22Rv1 (cell line): ENCODE measurements around the gene PLA2G5.

ENCODE experiments used
- H3K27ac ChIP-seq: fragments of 450-650 bp; 2 replicates; pipeline ENCODE4 v1.5.1; 2017
- ZFX ChIP-seq: fragments of 450-650 bp; IDR thresholded peaks from 2 replicates; pipeline ENCODE4 v1.6.1; 2017; ENCODE audit warnings: antibody characterized with exemption, borderline replicate concordance
- TF ChIP-seq, protein P1 (sequence below): fragments of 450-650 bp; IDR thresholded peaks from 2 replicates; pipeline ENCODE4 v1.5.1; 2017; ENCODE audit warnings: mild to moderate bottlenecking

The PLA2G5 gene

DNA sequence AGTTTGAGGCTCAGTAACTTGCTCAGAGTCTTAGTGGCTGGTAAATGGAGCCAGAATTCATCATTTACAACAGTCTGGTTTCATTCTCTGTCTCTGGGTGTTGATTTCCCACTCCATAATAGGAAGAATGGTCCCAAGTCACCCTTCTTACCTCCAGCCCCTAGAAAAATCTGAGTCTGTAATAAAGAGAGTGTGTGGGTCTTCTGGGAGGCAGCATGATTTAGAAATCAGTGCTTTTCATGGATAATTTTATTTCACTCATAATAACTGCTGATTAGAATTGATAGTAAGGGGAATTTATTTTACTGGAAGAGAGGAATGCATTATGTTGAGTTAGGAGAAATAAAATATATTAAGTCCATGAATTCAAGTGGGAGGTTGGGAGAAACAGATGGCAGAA lies 47.2 kb downstream of the PLA2G5 start:
- H3K27ac ChIP-seq, result no peak overlapping the region
- TF ChIP-seq, protein P1, sequence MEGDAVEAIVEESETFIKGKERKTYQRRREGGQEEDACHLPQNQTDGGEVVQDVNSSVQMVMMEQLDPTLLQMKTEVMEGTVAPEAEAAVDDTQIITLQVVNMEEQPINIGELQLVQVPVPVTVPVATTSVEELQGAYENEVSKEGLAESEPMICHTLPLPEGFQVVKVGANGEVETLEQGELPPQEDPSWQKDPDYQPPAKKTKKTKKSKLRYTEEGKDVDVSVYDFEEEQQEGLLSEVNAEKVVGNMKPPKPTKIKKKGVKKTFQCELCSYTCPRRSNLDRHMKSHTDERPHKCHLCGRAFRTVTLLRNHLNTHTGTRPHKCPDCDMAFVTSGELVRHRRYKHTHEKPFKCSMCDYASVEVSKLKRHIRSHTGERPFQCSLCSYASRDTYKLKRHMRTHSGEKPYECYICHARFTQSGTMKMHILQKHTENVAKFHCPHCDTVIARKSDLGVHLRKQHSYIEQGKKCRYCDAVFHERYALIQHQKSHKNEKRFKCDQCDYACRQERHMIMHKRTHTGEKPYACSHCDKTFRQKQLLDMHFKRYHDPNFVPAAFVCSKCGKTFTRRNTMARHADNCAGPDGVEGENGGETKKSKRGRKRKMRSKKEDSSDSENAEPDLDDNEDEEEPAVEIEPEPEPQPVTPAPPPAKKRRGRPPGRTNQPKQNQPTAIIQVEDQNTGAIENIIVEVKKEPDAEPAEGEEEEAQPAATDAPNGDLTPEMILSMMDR, result no peak
- no peak for TF ChIP-seq ZFX

DNA sequence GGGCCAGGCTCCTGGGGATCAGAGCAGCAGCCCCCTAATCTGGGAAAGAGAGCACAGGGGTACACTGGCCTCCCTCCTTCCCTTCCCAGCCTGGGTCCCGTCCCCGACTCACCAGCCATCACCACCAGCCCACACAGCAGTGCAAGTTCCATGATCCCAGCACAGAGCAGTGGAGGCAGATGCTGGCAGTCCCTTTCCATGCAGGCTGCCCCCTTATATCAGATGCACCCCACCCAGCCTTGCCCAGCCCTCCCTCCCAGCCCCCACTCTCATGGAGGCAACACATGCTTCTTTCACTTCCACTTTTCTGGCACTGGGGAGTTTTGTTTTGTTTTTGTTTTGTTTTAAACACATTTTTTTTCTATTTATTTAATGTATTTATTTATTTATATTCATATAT lies 49.4 kb downstream of the PLA2G5 start, which contains the start of gene PLA2G2D:
Gene PLA2G2D (minus strand): TSS at position 190 of the 400 bp plus-strand sequence. CDS start 38 bp downstream, at position 152.
- TF ChIP-seq, protein P1, result no peak
- no peak for TF ChIP-seq ZFX
- no peak within 1 kb of the TSS for H3K27ac ChIP-seq

DNA sequence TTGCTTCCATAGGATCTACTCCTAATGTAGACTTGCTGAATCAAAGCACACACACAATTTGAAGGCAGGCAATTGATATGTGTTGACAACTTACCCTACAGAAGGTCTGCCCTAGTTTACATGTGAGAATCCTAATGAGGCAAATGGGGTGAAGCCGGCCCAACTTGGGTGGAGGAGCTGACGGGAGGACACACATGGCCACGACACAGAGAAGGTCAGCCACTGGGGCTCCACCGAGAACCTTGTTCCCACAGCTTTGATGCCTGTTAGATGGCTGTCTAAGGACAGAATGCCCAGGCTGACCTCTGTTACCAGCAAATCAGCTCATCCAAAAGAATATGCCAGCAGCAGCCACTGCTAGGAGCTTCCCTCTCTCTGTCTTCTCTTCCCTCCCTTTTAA lies 50.8 kb downstream of the PLA2G5 start:
- TF ChIP-seq ZFX, result no peak
- TF ChIP-seq, protein P1, result no peak
- no peak overlapping the region for H3K27ac ChIP-seq

- no peak for TF ChIP-seq ZFX
- TF ChIP-seq, protein P1, result no peak
- H3K27ac ChIP-seq, result no peak overlapping the region
Observed at GRCh38 chr1:20123722-20124455, 53.9 kb downstream of the PLA2G5 start.

GRCh38 chr1:20124456-20125057 lies 54.6 kb downstream of the PLA2G5 start:
- no peak overlapping the region for H3K27ac ChIP-seq
- TF ChIP-seq, protein P1, result no peak
- TF ChIP-seq ZFX, result no peak

DNA sequence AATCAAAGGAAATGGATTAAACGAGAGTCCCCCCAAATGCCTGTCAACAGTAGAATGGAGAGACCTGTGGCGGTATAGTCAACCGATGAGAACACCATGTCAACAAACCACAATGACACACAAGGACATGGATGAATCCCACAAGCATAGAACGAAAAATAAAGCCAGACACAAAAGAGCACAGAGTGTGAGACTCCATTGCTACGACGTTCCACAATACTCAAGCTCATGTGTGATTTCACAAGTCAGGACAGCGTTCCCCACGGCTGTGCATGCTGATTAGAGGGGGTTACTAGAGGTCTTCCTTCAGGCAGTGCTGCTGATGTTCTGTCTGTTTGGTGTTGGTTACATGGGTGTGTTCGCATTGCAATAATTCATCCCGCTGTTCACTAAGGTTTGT lies 55.1 kb downstream of the PLA2G5 start:
- TF ChIP-seq ZFX, result no peak
- TF ChIP-seq, protein P1, result no peak
- H3K27ac ChIP-seq, result no peak overlapping the region
